K562 (cell line): ENCODE measurements around the gene OBSCN. TPM values are rescaled to one million over a fixed set of nuclear protein-coding genes. Genes with fewer than 3 reads are reported as not detected.

ENCODE experiments used
- ATAC-seq: fragments of 200-7000 bp; cut with Tn5 transposase; 3 replicates; pipeline ENCODE4 v1.9.1; 2020; ENCODE audit warnings: moderate library complexity
- BruUV-seq: library from RNA; stranded (reverse); fragments of 400-500 nt; replicated peaks from 2 replicates; lab custom pipeline; 2021; lab: Mats Ljungman, UMichigan
- CTCF ChIA-PET: fragments of 300-600 bp; formaldehyde crosslinking; extraction: SDS; loops from one replicate; lab custom pipeline; 2021; ENCODE audit warnings: low intra/inter-chr PET ratio; lab: Yijun Ruan, JAX
- POLR2A ChIA-PET: fragments of 300-600, 350-650 bp; sonication (Branson Sonifier 250); formaldehyde crosslinking; extraction: SDS; loops from one replicate; lab custom pipeline; 2021; ENCODE audit warnings: antibody characterized with exemption, inconsistent platforms; lab: Yijun Ruan, JAX
- DNase-seq, 4 experiments: peaks; one replicate each; pipeline versions ENCODE4 v3.0.0 to v3.0.0-alpha.2; 2011 to 2018; ENCODE audit warnings: low spot score in 3 of 4, mixed read lengths in 3 of 4; ENCODE audit errors: extremely low read depth in 1 of 4
- FAIRE-seq: peaks from 2 replicates; lab custom pipeline; 2011; peaks lifted over from hg19 to GRCh38; lab: Jason Lieb, UNC
- H2AFZ ChIP-seq: 2 replicates; pipeline ENCODE4 v1.6.0; 2011; ENCODE audit warnings: low read depth, low read length, control low read depth, inconsistent platforms
- H3K27ac ChIP-seq: fragments of 200-600 bp; 3 replicates; pipeline ENCODE4 v1.8.0; 2011; ENCODE audit warnings: low read depth, mild to moderate bottlenecking, control low read depth, inconsistent platforms, low read length, moderate library complexity, mixed read lengths; ENCODE audit errors: extremely low read depth
- H3K27me3 ChIP-seq, 2 experiments: fragments of 300-600 bp in 1 of 2; 2 replicates in 1 of 2; 3 replicates in 1 of 2; pipeline versions ENCODE4 v1.6.0 to v1.8.0; 2011; ENCODE audit warnings: inconsistent platforms in 2 of 2, low read length in 2 of 2, mild to moderate bottlenecking in 1 of 2, mixed read lengths in 1 of 2, moderate library complexity in 1 of 2; ENCODE audit not compliant: control insufficient read depth in 2 of 2, insufficient read depth in 2 of 2
- H3K36me3 ChIP-seq: fragments of 300-600 bp; 3 replicates; pipeline ENCODE4 v1.8.0; 2011; ENCODE audit warnings: mild to moderate bottlenecking, low read length, inconsistent platforms; ENCODE audit not compliant: control insufficient read depth, insufficient read depth
- H3K4me1 ChIP-seq, 2 experiments: fragments of 200-600 bp in 1 of 2; replicated peaks in 1 of 2; 2 replicates in 1 of 2; 3 replicates in 1 of 2; pipeline versions ENCODE4 v1.5.1 to v1.8.0; 2011; ENCODE audit warnings: inconsistent platforms in 2 of 2, low read length in 2 of 2, mild to moderate bottlenecking in 1 of 2, mixed read lengths in 1 of 2, moderate library complexity in 1 of 2; ENCODE audit not compliant: control insufficient read depth in 2 of 2, insufficient read depth in 2 of 2
- H3K4me2 ChIP-seq: 2 replicates; pipeline ENCODE4 v1.6.1; 2011; ENCODE audit warnings: low read length, control low read depth, inconsistent platforms, mixed read lengths; ENCODE audit not compliant: insufficient read depth
- H3K4me3 ChIP-seq: fragments of 200-600 bp; sonication (generic), shearing (Covaris generic); 2 replicates; pipeline ENCODE4 v1.5.1; 2016; ENCODE audit warnings: control low read depth, inconsistent platforms
- H3K79me2 ChIP-seq: fragments of 200-600 bp; 3 replicates; pipeline ENCODE4 v1.8.0; 2011; ENCODE audit warnings: low read length, inconsistent platforms; ENCODE audit not compliant: control insufficient read depth, insufficient read depth
- H3K9ac ChIP-seq, 2 experiments: 2 replicates each; pipeline versions ENCODE4 v1.6.0 to v1.6.1; 2011; ENCODE audit warnings: low read depth in 2 of 2, low read length in 2 of 2, control low read depth in 1 of 2, inconsistent platforms in 1 of 2, mild to moderate bottlenecking in 1 of 2, mixed read lengths in 1 of 2; ENCODE audit not compliant: insufficient read depth in 1 of 2
- H3K9me1 ChIP-seq: one replicate; pipeline ENCODE4 v1.6.0; 2011; ENCODE audit warnings: inconsistent platforms, mild to moderate bottlenecking, low read length, moderate library complexity; ENCODE audit not compliant: control insufficient read depth, insufficient read depth
- H3K9me3 ChIP-seq: replicated peaks from 2 replicates; pipeline ENCODE4 v1.5.1; 2011; ENCODE audit warnings: low read depth, low read length, inconsistent platforms; ENCODE audit not compliant: control insufficient read depth, insufficient read depth
- H4K20me1 ChIP-seq: replicated peaks from 2 replicates; pipeline ENCODE4 v1.6.1; 2011; ENCODE audit warnings: low read length, inconsistent platforms, mixed read lengths; ENCODE audit not compliant: control insufficient read depth, insufficient read depth
- BRD9 ChIP-seq: fragments of 450-650 bp; IDR thresholded peaks from 2 replicates; pipeline ENCODE4 v1.6.1; 2018; ENCODE audit warnings: low read depth; ENCODE audit not compliant: partially characterized antibody
- RFX7 ChIP-seq: fragments of 250-450 bp; sonication (Bioruptor Pico); IDR thresholded peaks from 2 replicates; pipeline ENCODE4 v1.5.1; 2021; ENCODE audit warnings: mild to moderate bottlenecking
- WHSC1 ChIP-seq: IDR thresholded peaks from one replicate; pipeline ENCODE4 v1.6.1; 2012; ENCODE audit warnings: low read length, control low read depth, inconsistent platforms
- ZC3H11A ChIP-seq: IDR thresholded peaks from 2 replicates; pipeline ENCODE4 v1.6.1; 2012; ENCODE audit warnings: low read depth, low read length, improper control_type of control experiment
- ZNF282 ChIP-seq: sonication (generic); formaldehyde crosslinking; IDR thresholded peaks from 2 replicates; pipeline ENCODE4 v1.8.1; 2023; ENCODE audit warnings: missing genetic modification reagents
- WGBS: fragments of 100-300 bp; shearing (Covaris generic); methylation state at CpG from one replicate; pipeline ENCODE4 v1.1.6; 2016; ENCODE audit warnings: low coverage, mixed read lengths; ENCODE audit not compliant: insufficient coverage; ENCODE audit errors: missing lambda C conversion rate; 5-methylcytosine and 5-hydroxymethylcytosine counted together
- in situ Hi-C: fragments of 300-500 bp; cut with MboI; formaldehyde crosslinking; loops from 4 replicates; pipeline ENCODE4 v1.15.0; 2018; ENCODE audit warnings: inconsistent platforms, mixed read lengths
- intact Hi-C: fragments of 100-400 bp; cut with micrococcal nuclease; formaldehyde crosslinking; loops from 2 replicates; pipeline ENCODE4 v1.14.2; 2022
- polyA plus RNA-seq, 8 experiments: library from polyadenylated mRNA; depleted of rRNA in 4 of 8; stranded (reverse) in 5 of 8; unstranded in 3 of 8; fragments of >200 nt; fragmentation: Nextera tagmentation in 2 of 8; fragmentation: Illumina TruSeq in 1 of 8; extraction: Ambion mirVana in 2 of 8; extraction: Trizol in 1 of 8; gene quantifications; 2 replicates each; pipeline versions ENCODE4 v1.2.1 to v1.2.3, GENCODE V29; 2011 to 2014; ENCODE audit warnings: inconsistent platforms in 1 of 8, missing spikeins in 1 of 8
- total RNA-seq, 7 experiments: library from RNA; depleted of rRNA in 6 of 7; stranded (reverse); fragments of >200 nt in 6 of 7; fragmentation: Illumina TruSeq in 2 of 7; extraction: Trizol in 2 of 7; gene quantifications; 2 replicates each; pipeline versions ENCODE4 v1.2.1 to v1.2.3, GENCODE V29; 2011 to 2021; ENCODE audit warnings: low replicate concordance in 1 of 7
- TF ChIP-seq, protein P1 (sequence below), 3 experiments: fragments of 200-800 bp in 1 of 3; sonication (Bioruptor generic) in 1 of 3; sonication (generic) in 1 of 3; formaldehyde crosslinking in 1 of 3; IDR thresholded peaks; 2 replicates each; pipeline versions ENCODE4 v1.6.1 to v1.8.0; 2016 to 2022; ENCODE audit warnings: mild to moderate bottlenecking in 2 of 3, missing compliant biosample characterization in 2 of 3, missing genetic modification characterization in 2 of 3, missing genetic modification reagents in 1 of 3

OBSCN gene
- total and polyA plus RNA-seq, 9 of the 15 experiments (the other 6 are each of a cell fraction or from before 2014, with no cell fraction given) = 0.18 to 19.7 (median 3.6) TPM

DNA sequence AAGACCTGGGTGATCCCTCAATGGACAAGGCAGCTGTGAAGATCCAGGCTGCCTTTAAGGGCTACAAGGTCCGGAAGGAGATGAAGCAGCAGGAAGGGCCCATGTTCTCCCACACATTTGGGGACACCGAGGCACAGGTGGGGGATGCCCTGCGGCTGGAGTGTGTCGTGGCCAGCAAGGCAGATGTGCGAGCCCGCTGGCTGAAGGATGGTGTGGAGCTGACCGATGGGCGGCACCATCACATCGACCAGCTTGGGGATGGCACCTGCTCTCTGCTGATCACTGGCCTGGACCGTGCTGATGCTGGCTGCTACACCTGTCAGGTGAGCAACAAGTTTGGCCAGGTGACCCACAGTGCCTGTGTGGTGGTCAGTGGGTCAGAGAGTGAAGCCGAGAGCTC, 113.6 kb downstream of the OBSCN start:
- WGBS = 3% methylated on average over 11 of the region's 11 CpGs
- DNase-seq (no peak), ATAC-seq (no peak), FAIRE-seq (no peak)
- H3K9me3 ChIP-seq = no peaks in the 10 kb centered on the region
- ChIA-PET CTCF (interaction anchor here (0.6 kb wide), 1 partner anchor 46 kb away, joined by 4 read pairs; no protein-coding TSS in a partner anchor), POLR2A (interaction anchor here (0.6 to 1.2 kb wide), 4 partner anchors 18 to 136 kb away, joined by 3 to 4 read pairs (median 3); a partner anchor contains a TSS)
- H3K79me2 ChIP-seq = no peaks in the 10 kb centered on the region
- H4K20me1 ChIP-seq = 0 out of 2 replicates have a peak, but pooled peaks cover 7% of the 10 kb centered on the region
- no peak for TF ChIP-seq ZNF282 (CRISPR knock-in tag)
- TF ChIP-seq BRD9 = no peak
- no peak for TF ChIP-seq RFX7
- TF ChIP-seq WHSC1 = no peak
- TF ChIP-seq ZC3H11A = no peak
- TF ChIP-seq, protein P1, sequence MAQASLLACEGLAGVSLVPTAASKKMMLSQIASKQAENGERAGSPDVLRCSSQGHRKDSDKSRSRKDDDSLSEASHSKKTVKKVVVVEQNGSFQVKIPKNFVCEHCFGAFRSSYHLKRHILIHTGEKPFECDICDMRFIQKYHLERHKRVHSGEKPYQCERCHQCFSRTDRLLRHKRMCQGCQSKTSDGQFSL (CRISPR knock-in tag; IDR thresholded peaks at IDR 0.05) = no peak
- TF ChIP-seq, protein P1 (tag; IDR thresholded peaks at IDR 0.05) = no peak
- H3K4me1 ChIP-seq = peaks cover 0 to 16% of the 10 kb centered on the region in 2 experiments; a peak in 1 of 5 replicates
- in situ Hi-C loops (no loop called here), intact Hi-C loops (no loop called here)
- H3K9ac ChIP-seq = no peak overlapping the region
- H3K9me1 ChIP-seq = no peaks in the 10 kb centered on the region
- BruUV-seq = no TSS peak
- no peak overlapping the region for H3K27ac ChIP-seq
- peaks cover 35 to 61% of the 10 kb centered on the region in 2 experiments; a peak in 4 of 5 replicates for H3K27me3 ChIP-seq
- no peak overlapping the region for H2AFZ ChIP-seq
- no peaks in the 10 kb centered on the region for H3K36me3 ChIP-seq
- H3K4me3 ChIP-seq = no peak overlapping the region
- no peak overlapping the region for H3K4me2 ChIP-seq
